OCI-LY1 (cell line): Measurements from ENCODE around the gene HNRNPM.

Experiments
- CTCF ChIP-seq: fragments of 200-600 bp; sonication (generic), shearing (Covaris generic); IDR thresholded peaks from 2 replicates; pipeline ENCODE4 v1.5.1; 2017; ENCODE audit warnings: mild to moderate bottlenecking, antibody characterized with exemption, low read length, moderate library complexity, mixed read lengths
- EZH2 ChIP-seq: fragments of 200-600 bp; sonication (generic), shearing (Covaris generic); IDR thresholded peaks from 2 replicates; pipeline ENCODE4 v1.8.0; 2017; ENCODE audit warnings: borderline replicate concordance, mixed run types, mild to moderate bottlenecking, antibody characterized with exemption, low read length, moderate library complexity, mixed read lengths

- TF ChIP-seq CTCF (no peak), EZH2 (no peak)
Measured at GRCh38 chr19:8441725-8442544, 2.8 kb upstream of the HNRNPM start.
